Activated T-cell treated with anti-CD3 and anti-CD28 coated beads, Interleukin-2, amount 50 U/mL, for 72 hours (primary cell): ENCODE data around the gene ZPLD1. TPM values are rescaled to one million over a fixed set of nuclear protein-coding genes. Genes with fewer than 3 reads are reported as not detected.

Source experiments
- ATAC-seq, 2 donors: fragments of 150-1000 bp; cut with Tn5 transposase; replicated peaks in 1 of 2; 2 replicates each; pipeline ENCODE4 v1.10.0; 2021; ENCODE audit warnings: moderate library complexity in 2 of 2, mild to moderate bottlenecking in 1 of 2
- DNase-seq, 2 donors: peaks; one replicate each; pipeline ENCODE4 v3.0.0; 2021 to 2022; ENCODE audit warnings: mixed read lengths in 1 of 2
- H3K27ac Mint-ChIP-seq: one replicate; pipeline ENCODE4 v1.8.0; 2022; ENCODE audit warnings: mild to moderate bottlenecking, moderate library complexity, mixed read lengths
- H3K27me3 Mint-ChIP-seq: one replicate; pipeline ENCODE4 v1.8.0; 2022; ENCODE audit warnings: low read depth, mixed read lengths
- H3K36me3 Mint-ChIP-seq, 2 donors: one replicate each; pipeline ENCODE4 v1.8.0; 2022; ENCODE audit warnings: mixed read lengths in 2 of 2, mild to moderate bottlenecking in 1 of 2; ENCODE audit not compliant: insufficient read depth in 2 of 2
- H3K4me1 Mint-ChIP-seq: one replicate; pipeline ENCODE4 v1.8.0; 2022; ENCODE audit warnings: low read depth, mixed read lengths
- H3K4me3 Mint-ChIP-seq, 2 donors: one replicate each; pipeline ENCODE4 v1.8.0; 2022; ENCODE audit warnings: mild to moderate bottlenecking in 2 of 2, mixed read lengths in 2 of 2, moderate library complexity in 2 of 2
- H3K9me3 Mint-ChIP-seq, 2 donors: one replicate each; pipeline ENCODE4 v1.8.0; 2022; ENCODE audit warnings: mixed read lengths in 2 of 2
- total RNA-seq, 2 donors: library from RNA; stranded (reverse); gene quantifications; one replicate each; pipeline ENCODE4 v1.2.3, GENCODE V29; 2022

Gene ZPLD1
- total RNA-seq, 2 donors from 2014 or later = 0.17 to 0.32 TPM

- DNase-seq = no peak
- H3K27me3 Mint-ChIP-seq = no peaks in the 10 kb centered on the region
- no peak for ATAC-seq
- no peak overlapping the region for H3K27ac Mint-ChIP-seq
- H3K4me3 Mint-ChIP-seq = no peak overlapping the region
- no peaks in the 10 kb centered on the region for H3K4me1 Mint-ChIP-seq
- no peaks in the 10 kb centered on the region for H3K36me3 Mint-ChIP-seq
- no peaks in the 10 kb centered on the region for H3K9me3 Mint-ChIP-seq
Observed at GRCh38 chr3:102444101-102444500, 9.3 kb downstream of the ZPLD1 start.

- no peaks in the 10 kb centered on the region for H3K27me3 Mint-ChIP-seq
- H3K36me3 Mint-ChIP-seq = no peaks in the 10 kb centered on the region
- no peaks in the 10 kb centered on the region for H3K4me1 Mint-ChIP-seq
- DNase-seq (no peak), ATAC-seq (no peak)
- H3K4me3 Mint-ChIP-seq = no peak overlapping the region
- H3K9me3 Mint-ChIP-seq = no peaks in the 10 kb centered on the region
- no peak overlapping the region for H3K27ac Mint-ChIP-seq
Observed at GRCh38 chr3:102447272-102447671, 12.5 kb downstream of the ZPLD1 start.

GRCh38 chr3:102449341-102449740 lies 14.5 kb downstream of the ZPLD1 start:
- Mint-ChIP-seq H3K27ac (no peak overlapping the region), H3K4me1 (no peaks in the 10 kb centered on the region), H3K36me3 (no peaks in the 10 kb centered on the region), H3K4me3 (no peak overlapping the region), H3K27me3 (no peaks in the 10 kb centered on the region), H3K9me3 (no peaks in the 10 kb centered on the region)
- ATAC-seq (no peak), DNase-seq (no peak)

GRCh38 chr3:102449930-102450329 lies 15.1 kb downstream of the ZPLD1 start:
- Mint-ChIP-seq H3K27ac (no peak overlapping the region), H3K4me3 (no peak overlapping the region), H3K9me3 (no peaks in the 10 kb centered on the region), H3K36me3 (no peaks in the 10 kb centered on the region), H3K27me3 (no peaks in the 10 kb centered on the region), H3K4me1 (no peaks in the 10 kb centered on the region)
- DNase-seq = no peak
- no peak for ATAC-seq

- Mint-ChIP-seq H3K4me1 (no peaks in the 10 kb centered on the region), H3K36me3 (no peaks in the 10 kb centered on the region), H3K4me3 (no peak overlapping the region), H3K27ac (no peak overlapping the region), H3K27me3 (no peaks in the 10 kb centered on the region), H3K9me3 (no peaks in the 10 kb centered on the region)
- ATAC-seq (no peak), DNase-seq (no peak)
Observed at GRCh38 chr3:102450976-102451375, 16.2 kb downstream of the ZPLD1 start.

- no peaks in the 10 kb centered on the region for H3K9me3 Mint-ChIP-seq
- ATAC-seq (no peak), DNase-seq (no peak)
- no peak overlapping the region for H3K27ac Mint-ChIP-seq
- H3K36me3 Mint-ChIP-seq = no peaks in the 10 kb centered on the region
- H3K27me3 Mint-ChIP-seq = no peaks in the 10 kb centered on the region
- H3K4me3 Mint-ChIP-seq = no peak overlapping the region
- H3K4me1 Mint-ChIP-seq = no peaks in the 10 kb centered on the region
Observed at GRCh38 chr3:102451543-102451942, 16.7 kb downstream of the ZPLD1 start.

- H3K9me3 Mint-ChIP-seq = no peaks in the 10 kb centered on the region
- ATAC-seq = no peak
- H3K4me1 Mint-ChIP-seq = no peaks in the 10 kb centered on the region
- H3K36me3 Mint-ChIP-seq = no peaks in the 10 kb centered on the region
- no peak overlapping the region for H3K27ac Mint-ChIP-seq
- H3K27me3 Mint-ChIP-seq = no peaks in the 10 kb centered on the region
- no peak for DNase-seq
- H3K4me3 Mint-ChIP-seq = no peak overlapping the region
Observed at GRCh38 chr3:102454181-102454580, 19.4 kb downstream of the ZPLD1 start.

- DNase-seq (no peak), ATAC-seq (no peak)
- no peaks in the 10 kb centered on the region for H3K36me3 Mint-ChIP-seq
- no peak overlapping the region for H3K4me3 Mint-ChIP-seq
- H3K27ac Mint-ChIP-seq = no peak overlapping the region
- no peaks in the 10 kb centered on the region for H3K9me3 Mint-ChIP-seq
- no peaks in the 10 kb centered on the region for H3K27me3 Mint-ChIP-seq
- H3K4me1 Mint-ChIP-seq = no peaks in the 10 kb centered on the region
Observed at GRCh38 chr3:102457644-102458043, 22.8 kb downstream of the ZPLD1 start.

GRCh38 chr3:102460579-102460978 lies 25.8 kb downstream of the ZPLD1 start:
- Mint-ChIP-seq H3K9me3 (no peaks in the 10 kb centered on the region), H3K36me3 (no peaks in the 10 kb centered on the region), H3K4me3 (no peak overlapping the region), H3K27ac (no peak overlapping the region), H3K4me1 (no peaks in the 10 kb centered on the region), H3K27me3 (peaks cover 3% of the 10 kb centered on the region)
- DNase-seq = no peak
- no peak for ATAC-seq

GRCh38 chr3:102464261-102464660 lies 29.4 kb downstream of the ZPLD1 start:
- Mint-ChIP-seq H3K36me3 (no peaks in the 10 kb centered on the region), H3K4me3 (no peak overlapping the region), H3K9me3 (no peaks in the 10 kb centered on the region), H3K27me3 (peaks cover 6% of the 10 kb centered on the region), H3K4me1 (no peaks in the 10 kb centered on the region), H3K27ac (no peak overlapping the region)
- DNase-seq = no peak
- ATAC-seq = no peak

GRCh38 chr3:102466001-102466400 lies 31.2 kb downstream of the ZPLD1 start:
- Mint-ChIP-seq H3K36me3 (no peaks in the 10 kb centered on the region), H3K9me3 (no peaks in the 10 kb centered on the region), H3K27ac (no peak overlapping the region), H3K27me3 (peaks cover 6% of the 10 kb centered on the region), H3K4me1 (no peaks in the 10 kb centered on the region), H3K4me3 (no peak overlapping the region)
- ATAC-seq (no peak), DNase-seq (no peak)

GRCh38 chr3:102470066-102470465 lies 35.3 kb downstream of the ZPLD1 start:
- Mint-ChIP-seq H3K27ac (no peak overlapping the region), H3K36me3 (no peaks in the 10 kb centered on the region), H3K4me3 (no peak overlapping the region), H3K27me3 (peaks cover 6% of the 10 kb centered on the region), H3K4me1 (no peaks in the 10 kb centered on the region), H3K9me3 (no peaks in the 10 kb centered on the region)
- ATAC-seq (no peak), DNase-seq (no peak)

GRCh38 chr3:102471001-102471400 lies 36.2 kb downstream of the ZPLD1 start:
- DNase-seq = no peak
- H3K4me3 Mint-ChIP-seq = no peak overlapping the region
- no peaks in the 10 kb centered on the region for H3K36me3 Mint-ChIP-seq
- H3K9me3 Mint-ChIP-seq = no peaks in the 10 kb centered on the region
- ATAC-seq = no peak
- H3K27me3 Mint-ChIP-seq = no peaks in the 10 kb centered on the region
- H3K27ac Mint-ChIP-seq = no peak overlapping the region
- no peaks in the 10 kb centered on the region for H3K4me1 Mint-ChIP-seq

- no peaks in the 10 kb centered on the region for H3K9me3 Mint-ChIP-seq
- DNase-seq = no peak
Observed at GRCh38 chr3:102471491-102471890, 36.7 kb downstream of the ZPLD1 start.

More at GRCh38 chr3:102471491-102471890, 36.7 kb downstream of the ZPLD1 start:
- Mint-ChIP-seq H3K4me3 (no peak overlapping the region), H3K27me3 (no peaks in the 10 kb centered on the region), H3K27ac (no peak overlapping the region), H3K36me3 (no peaks in the 10 kb centered on the region), H3K4me1 (no peaks in the 10 kb centered on the region)
- no peak for ATAC-seq
